Thoracic aorta (tissue), 2 donors: ENCODE results near the gene SYT6. TPM values are rescaled to one million over a fixed set of nuclear protein-coding genes. Genes with fewer than 3 reads are reported as not detected.
"Not testable (repeated sequence)": the region's sequence is repeated elsewhere in the genome, so short reads cannot be mapped to it uniquely, and the experiment has no call there.

Experiments
- ATAC-seq: fragments of 150-250 bp; one replicate; pipeline ENCODE4 v1.8.0; 2017; ENCODE audit warnings: low read depth; ENCODE audit not compliant: insufficient number of reproducible peaks, low FRiP score
- DNase-seq: peaks from one replicate; pipeline ENCODE4 v3.0.0-alpha.2; 2020; ENCODE audit warnings: low spot score
- H3K27ac ChIP-seq, 2 donors: fragments of 200-600 bp; sonication (generic); 1 replicate in 1 of 2; 2 replicates in 1 of 2; pipeline ENCODE4 v1.5.1; 2016; ENCODE audit warnings: mild to moderate bottlenecking in 2 of 2, moderate library complexity in 2 of 2
- H3K27me3 ChIP-seq: fragments of 200-600 bp; sonication (generic); replicated peaks from 2 replicates; pipeline ENCODE4 v1.6.0; 2016; ENCODE audit warnings: mild to moderate bottlenecking; ENCODE audit not compliant: insufficient read depth
- H3K36me3 ChIP-seq: fragments of 200-600 bp; sonication (generic); one replicate; pipeline ENCODE4 v1.5.1; 2016
- H3K4me1 ChIP-seq, 2 donors: fragments of 200-600 bp; sonication (generic); 1 replicate in 1 of 2; 2 replicates in 1 of 2; pipeline versions ENCODE4 v1.5.1 to v1.6.0; 2016; ENCODE audit warnings: low read depth in 2 of 2, mild to moderate bottlenecking in 1 of 2; ENCODE audit not compliant: control insufficient read depth in 1 of 2
- H3K4me3 ChIP-seq: fragments of 200-600 bp; sonication (generic); 2 replicates; pipeline ENCODE4 v1.5.1; 2016; ENCODE audit warnings: mild to moderate bottlenecking
- H3K9me3 ChIP-seq: fragments of 200-600 bp; sonication (generic); 2 replicates; pipeline ENCODE4 v1.5.1; 2016
- CTCF ChIP-seq: fragments of 200-600 bp; sonication (generic); IDR thresholded peaks from one replicate; pipeline ENCODE4 v1.5.1; 2019; ENCODE audit warnings: antibody characterized with exemption
- total RNA-seq, 2 donors: library from RNA; depleted of rRNA; stranded (reverse); fragments of >200 nt; gene quantifications; one replicate each; pipeline versions ENCODE4 v1.1.0 to v1.2.3, GENCODE V29; 2016

Gene SYT6
- total RNA-seq, 2 donors from 2014 or later: 0.85 TPM; not detected in 1

- peaks cover 0 to under 1% of the 10 kb centered on the region in 2 donors for H3K4me1 ChIP-seq
- H3K9me3 ChIP-seq: peaks cover 14% of the 10 kb centered on the region
- ATAC-seq: no peak
- no peak for DNase-seq
- H3K27me3 ChIP-seq: no peaks in the 10 kb centered on the region
- no peak overlapping the region for H3K4me3 ChIP-seq
- H3K27ac ChIP-seq: no peak overlapping the region
- TF ChIP-seq CTCF: no peak
- no peaks in the 10 kb centered on the region for H3K36me3 ChIP-seq
Measured at GRCh38 chr1:114075546-114076242, 78.0 kb downstream of the SYT6 start.

GRCh38 chr1:114075105-114075504 lies 78.6 kb downstream of the SYT6 start:
- DNase-seq (no peak), ATAC-seq (no peak)
- no peak for TF ChIP-seq CTCF
- H3K9me3 ChIP-seq: peaks cover 14% of the 10 kb centered on the region
- H3K4me3 ChIP-seq: no peak overlapping the region
- no peaks in the 10 kb centered on the region for H3K4me1 ChIP-seq
- no peaks in the 10 kb centered on the region for H3K27me3 ChIP-seq
- H3K27ac ChIP-seq: no peak overlapping the region
- H3K36me3 ChIP-seq: no peaks in the 10 kb centered on the region

GRCh38 chr1:114072246-114072645 lies 81.4 kb downstream of the SYT6 start:
- H3K4me3 ChIP-seq: no peak overlapping the region
- no peak for TF ChIP-seq CTCF
- DNase-seq: no peak
- no peak overlapping the region for H3K27ac ChIP-seq
- no peak for ATAC-seq
- no peaks in the 10 kb centered on the region for H3K27me3 ChIP-seq
- peaks cover 14% of the 10 kb centered on the region for H3K9me3 ChIP-seq
- H3K4me1 ChIP-seq: no peaks in the 10 kb centered on the region
- H3K36me3 ChIP-seq: no peaks in the 10 kb centered on the region

- not testable (repeated sequence) for H3K27me3 ChIP-seq, H3K4me1 ChIP-seq, DNase-seq, H3K4me3 ChIP-seq, H3K27ac ChIP-seq, H3K36me3 ChIP-seq, ATAC-seq
- H3K9me3 ChIP-seq: peaks cover 14% of the 10 kb centered on the region
Measured at GRCh38 chr1:114069762-114070161, 83.9 kb downstream of the SYT6 start.

GRCh38 chr1:114068684-114069083 lies 85.0 kb downstream of the SYT6 start:
- not testable (repeated sequence) for ATAC-seq

GRCh38 chr1:114065671-114066070 lies 88.0 kb downstream of the SYT6 start:
- H3K4me3 ChIP-seq, H3K9me3 ChIP-seq, H3K27ac ChIP-seq, H3K27me3 ChIP-seq, H3K36me3 ChIP-seq, H3K4me1 ChIP-seq, DNase-seq, ATAC-seq: not testable (repeated sequence)

More at GRCh38 chr1:114068684-114069083, 85.0 kb downstream of the SYT6 start:
- not testable (repeated sequence) for DNase-seq, H3K4me3 ChIP-seq, H3K27ac ChIP-seq, H3K36me3 ChIP-seq, H3K27me3 ChIP-seq, H3K4me1 ChIP-seq
- H3K9me3 ChIP-seq: peaks cover 14% of the 10 kb centered on the region

GRCh38 chr1:114063544-114063943 lies 90.1 kb downstream of the SYT6 start:
- no peak for TF ChIP-seq CTCF
- no peak for DNase-seq
- no peak for ATAC-seq

More at GRCh38 chr1:114063544-114063943, 90.1 kb downstream of the SYT6 start:
- no peaks in the 10 kb centered on the region for H3K27me3 ChIP-seq
- no peak overlapping the region for H3K27ac ChIP-seq
- H3K9me3 ChIP-seq: no peaks in the 10 kb centered on the region
- no peaks in the 10 kb centered on the region for H3K36me3 ChIP-seq
- no peaks in the 10 kb centered on the region for H3K4me1 ChIP-seq
- no peak overlapping the region for H3K4me3 ChIP-seq
